ENCODE results near the gene WDR33.

DNA sequence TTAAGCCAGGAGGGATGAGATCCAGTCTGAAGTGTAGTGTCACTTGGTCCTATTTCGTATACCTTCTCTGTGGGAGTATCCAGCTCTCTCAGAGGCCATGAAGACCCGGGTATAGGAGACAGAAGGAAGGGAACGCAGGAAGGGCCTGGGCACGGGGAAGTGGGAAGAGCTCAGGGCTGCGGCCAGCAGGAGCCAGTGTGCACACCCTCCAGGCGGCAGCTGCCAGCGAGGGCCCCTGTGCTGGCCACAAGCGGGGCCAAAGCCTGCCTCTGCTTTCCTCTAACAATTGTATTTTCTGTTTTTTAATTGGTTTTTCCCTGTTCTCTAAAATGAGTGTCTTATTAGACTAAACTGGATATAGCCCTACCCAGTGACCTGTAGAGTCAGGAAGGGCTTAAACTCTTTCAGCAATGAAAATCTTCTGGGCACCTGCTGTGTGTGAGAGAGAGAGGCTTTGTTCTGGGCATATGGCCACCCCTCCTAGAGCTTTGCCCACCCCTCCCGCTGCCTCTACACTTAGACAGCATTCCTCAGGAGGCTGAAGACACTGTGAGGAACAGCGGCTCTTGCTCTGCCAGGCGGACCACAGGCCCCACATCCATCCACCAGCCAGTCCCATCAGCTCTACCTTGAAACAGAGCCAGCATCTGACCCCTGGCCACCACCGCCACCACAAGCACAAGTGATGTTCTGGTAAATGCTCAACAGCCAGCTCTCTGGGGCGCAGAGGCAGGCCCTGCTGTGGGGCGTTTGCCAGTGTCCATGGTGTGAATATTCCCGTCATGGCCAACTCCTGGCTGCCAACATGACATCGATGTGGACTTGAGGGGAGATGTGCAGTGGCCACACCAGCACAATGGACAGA is 155.5 kb downstream of the WDR33 start:
- no peak for TF ChIP-seq EZH2 (IDR thresholded peaks at IDR 0.05; ENCODE audit: borderline replicate concordance, low read length)
- TF ChIP-seq, protein P1, sequence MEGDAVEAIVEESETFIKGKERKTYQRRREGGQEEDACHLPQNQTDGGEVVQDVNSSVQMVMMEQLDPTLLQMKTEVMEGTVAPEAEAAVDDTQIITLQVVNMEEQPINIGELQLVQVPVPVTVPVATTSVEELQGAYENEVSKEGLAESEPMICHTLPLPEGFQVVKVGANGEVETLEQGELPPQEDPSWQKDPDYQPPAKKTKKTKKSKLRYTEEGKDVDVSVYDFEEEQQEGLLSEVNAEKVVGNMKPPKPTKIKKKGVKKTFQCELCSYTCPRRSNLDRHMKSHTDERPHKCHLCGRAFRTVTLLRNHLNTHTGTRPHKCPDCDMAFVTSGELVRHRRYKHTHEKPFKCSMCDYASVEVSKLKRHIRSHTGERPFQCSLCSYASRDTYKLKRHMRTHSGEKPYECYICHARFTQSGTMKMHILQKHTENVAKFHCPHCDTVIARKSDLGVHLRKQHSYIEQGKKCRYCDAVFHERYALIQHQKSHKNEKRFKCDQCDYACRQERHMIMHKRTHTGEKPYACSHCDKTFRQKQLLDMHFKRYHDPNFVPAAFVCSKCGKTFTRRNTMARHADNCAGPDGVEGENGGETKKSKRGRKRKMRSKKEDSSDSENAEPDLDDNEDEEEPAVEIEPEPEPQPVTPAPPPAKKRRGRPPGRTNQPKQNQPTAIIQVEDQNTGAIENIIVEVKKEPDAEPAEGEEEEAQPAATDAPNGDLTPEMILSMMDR (IDR thresholded peaks at IDR 0.05; ENCODE audit: low read length): no peak

Measured in OCI-LY1 (cell line).